Fibroblast of villous mesenchyme (primary cell): ENCODE data around the gene BARX1. TPM values are rescaled to one million over a fixed set of nuclear protein-coding genes. Genes with fewer than 3 reads are reported as not detected.

Source experiments
- DNase-seq: peaks from one replicate; pipeline ENCODE4 v3.0.0-alpha.2; 2010; ENCODE audit warnings: low read depth
- H3K4me3 ChIP-seq: 2 replicates; pipeline ENCODE4 v1.5.1; 2011; ENCODE audit warnings: low read depth, mild to moderate bottlenecking, low read length
- CTCF ChIP-seq: IDR thresholded peaks from 2 replicates; pipeline ENCODE4 v1.5.1; 2012; ENCODE audit warnings: low read depth, mild to moderate bottlenecking, low read length; ENCODE audit not compliant: insufficient read depth
- total RNA-seq: library from RNA; depleted of rRNA; stranded (reverse); fragments of >200 nt; gene quantifications from 2 replicates; pipeline ENCODE4 v1.2.3, GENCODE V29; 2012

Gene BARX1
- total RNA-seq, 1 donor = not detected

- no peak for DNase-seq
- H3K4me3 ChIP-seq = no peak overlapping the region
- no peak for TF ChIP-seq CTCF
Measured at GRCh38 chr9:93903886-93904648, 51.1 kb downstream of the BARX1 start.

- TF ChIP-seq CTCF = no peak
- no peak overlapping the region for H3K4me3 ChIP-seq
- DNase-seq = no peak
Measured at GRCh38 chr9:93902780-93903655, 52.1 kb downstream of the BARX1 start.

- TF ChIP-seq CTCF = no peak
- DNase-seq = no peak
- no peak overlapping the region for H3K4me3 ChIP-seq
Measured at GRCh38 chr9:93902051-93902779, 52.9 kb downstream of the BARX1 start.

Other genes starting within 250 kb of the BARX1 start
- gene PTPDC1, start 129.1 kb upstream of the BARX1 start, total RNA-seq = 7.8 and 11.9 TPM in 2 replicates